Trophoblast cell (in vitro differentiated cells and primary cell): ENCODE data around the gene SYNC.

Source experiments
- DNase-seq, 2 donors: peaks; one replicate each; pipeline ENCODE4 v3.0.0-alpha.2; 2016
- H2AFZ ChIP-seq: 2 replicates; pipeline ENCODE4 v1.6.1; 2013; ENCODE audit warnings: low read length, moderate library complexity, mild to moderate bottlenecking; ENCODE audit not compliant: insufficient read depth, poor library complexity
- H2AK5ac ChIP-seq: 2 replicates; pipeline ENCODE4 v1.6.1; 2013; ENCODE audit warnings: mild to moderate bottlenecking, low read length
- H2BK120ac ChIP-seq: 2 replicates; pipeline ENCODE4 v1.6.1; 2013; ENCODE audit warnings: low read length, mild to moderate bottlenecking, moderate library complexity; ENCODE audit not compliant: insufficient read depth, poor library complexity
- H2BK12ac ChIP-seq: 2 replicates; pipeline ENCODE4 v1.6.1; 2013; ENCODE audit warnings: mild to moderate bottlenecking, low read length, moderate library complexity
- H2BK5ac ChIP-seq: 2 replicates; pipeline ENCODE4 v1.6.1; 2013; ENCODE audit warnings: low read length, low read depth, moderate library complexity, mild to moderate bottlenecking; ENCODE audit not compliant: poor library complexity
- H3K14ac ChIP-seq: 2 replicates; pipeline ENCODE4 v1.6.1; 2013; ENCODE audit warnings: mild to moderate bottlenecking, low read length
- H3K18ac ChIP-seq: 2 replicates; pipeline ENCODE4 v1.6.1; 2013; ENCODE audit warnings: mild to moderate bottlenecking, low read length
- H3K23ac ChIP-seq: 2 replicates; pipeline ENCODE4 v1.6.1; 2013; ENCODE audit warnings: low read length
- H3K27ac ChIP-seq: 2 replicates; pipeline ENCODE4 v1.5.1; 2013; ENCODE audit warnings: low read depth, mild to moderate bottlenecking, inconsistent platforms, low read length, moderate library complexity
- H3K27me3 ChIP-seq: 2 replicates; pipeline ENCODE4 v1.6.1; 2013; ENCODE audit warnings: inconsistent platforms, mild to moderate bottlenecking, low read length, moderate library complexity; ENCODE audit not compliant: insufficient read depth
- H3K36me3 ChIP-seq, 2 experiments: 1 replicate in 1 of 2; 2 replicates in 1 of 2; pipeline ENCODE4 v1.6.1; 2013; ENCODE audit warnings: low read length in 2 of 2, mild to moderate bottlenecking in 2 of 2, moderate library complexity in 1 of 2; ENCODE audit not compliant: insufficient read depth in 2 of 2, control insufficient read depth in 1 of 2
- H3K4ac ChIP-seq: 2 replicates; pipeline ENCODE4 v1.6.1; 2013; ENCODE audit warnings: low read depth, mild to moderate bottlenecking, low read length, moderate library complexity
- H3K4me1 ChIP-seq, 2 experiments: 1 replicate in 1 of 2; 2 replicates in 1 of 2; pipeline ENCODE4 v1.6.1; 2013; ENCODE audit warnings: low read length in 2 of 2, mild to moderate bottlenecking in 2 of 2, moderate library complexity in 1 of 2; ENCODE audit not compliant: insufficient read depth in 2 of 2, control insufficient read depth in 1 of 2
- H3K4me2 ChIP-seq: 2 replicates; pipeline ENCODE4 v1.6.1; 2013; ENCODE audit warnings: inconsistent platforms, mild to moderate bottlenecking, low read length, moderate library complexity
- H3K4me3 ChIP-seq: 2 replicates; pipeline ENCODE4 v1.5.1; 2013; ENCODE audit warnings: mild to moderate bottlenecking, low read depth, low read length, inconsistent platforms
- H3K79me1 ChIP-seq: one replicate; pipeline ENCODE4 v1.6.1; 2013; ENCODE audit warnings: low read length
- H3K79me2 ChIP-seq: 2 replicates; pipeline ENCODE4 v1.6.1; 2013; ENCODE audit warnings: low read length, mild to moderate bottlenecking; ENCODE audit not compliant: control insufficient read depth, insufficient read depth, poor library complexity
- H3K9ac ChIP-seq: 2 replicates; pipeline ENCODE4 v1.6.1; 2013; ENCODE audit warnings: mild to moderate bottlenecking, low read length
- H3K9me3 ChIP-seq: 2 replicates; pipeline ENCODE4 v1.6.1; 2013; ENCODE audit warnings: low read depth, mild to moderate bottlenecking, control low read depth, inconsistent platforms, low read length; ENCODE audit not compliant: insufficient read depth
- H4K12ac ChIP-seq: 2 replicates; pipeline ENCODE4 v1.6.1; 2013; ENCODE audit warnings: low read depth, mild to moderate bottlenecking, low read length, moderate library complexity
- H4K8ac ChIP-seq: 2 replicates; pipeline ENCODE4 v1.6.1; 2013; ENCODE audit warnings: low read depth, mild to moderate bottlenecking, low read length, moderate library complexity
- H4K91ac ChIP-seq: one replicate; pipeline ENCODE4 v1.6.1; 2013; ENCODE audit warnings: low read depth, mild to moderate bottlenecking, low read length, moderate library complexity
- WGBS: extraction: QIAGEN DNeasy Blood & Tissue Kit; methylation state at CpG from one replicate; pipeline ENCODE4 v1.1.7; 2013; ENCODE audit warnings: missing lambda C conversion rate; ENCODE audit not compliant: insufficient read length, insufficient coverage; ENCODE audit errors: extremely low coverage; 5-methylcytosine and 5-hydroxymethylcytosine counted together

Gene SYNC

DNA sequence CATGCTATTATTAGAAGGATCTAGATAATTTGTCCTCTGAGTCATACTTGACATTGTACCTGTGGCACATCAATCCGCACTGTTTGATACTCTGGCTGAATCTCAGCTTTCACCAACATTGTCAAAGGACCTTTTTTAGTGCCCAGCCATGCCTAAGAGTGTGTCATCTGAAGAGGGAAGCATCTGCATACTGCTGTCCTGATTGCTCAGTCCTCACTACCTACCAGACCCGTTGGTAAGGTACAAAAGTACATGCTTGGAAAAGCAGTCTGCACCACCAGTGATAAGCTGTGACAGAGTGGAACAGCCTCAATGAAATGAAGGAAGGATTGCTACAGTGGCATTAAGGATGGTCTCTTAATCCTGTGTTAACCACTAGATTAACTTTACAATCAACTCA is 17.1 kb downstream of the SYNC start:
- Histone ChIP-seq H3K9me3 (no peaks in the 10 kb centered on the region), H2BK5ac (no peak overlapping the region), H4K91ac (no peak overlapping the region), H3K4ac (no peak overlapping the region), H4K12ac (no peak overlapping the region), H3K27ac (no peak overlapping the region), H3K27me3 (no peaks in the 10 kb centered on the region), H3K9ac (no peak overlapping the region), H2AK5ac (no peak overlapping the region), H3K4me3 (no peak overlapping the region), H3K4me1 (no peaks in the 10 kb centered on the region), H4K8ac (no peak overlapping the region), H2AFZ (no peak overlapping the region), H3K14ac (no peak overlapping the region), H3K79me1 (no peaks in the 10 kb centered on the region), H2BK120ac (no peak overlapping the region), H2BK12ac (no peak overlapping the region), H3K4me2 (no peak overlapping the region), H3K23ac (no peak overlapping the region), H3K36me3 (peaks cover 7 to 28% of the 10 kb centered on the region in 2 experiments), H3K79me2 (no peaks in the 10 kb centered on the region), H3K18ac (no peak overlapping the region)
- WGBS = no CpG with 5 or more reads among the region's 2 CpGs
- no peak for DNase-seq

DNA sequence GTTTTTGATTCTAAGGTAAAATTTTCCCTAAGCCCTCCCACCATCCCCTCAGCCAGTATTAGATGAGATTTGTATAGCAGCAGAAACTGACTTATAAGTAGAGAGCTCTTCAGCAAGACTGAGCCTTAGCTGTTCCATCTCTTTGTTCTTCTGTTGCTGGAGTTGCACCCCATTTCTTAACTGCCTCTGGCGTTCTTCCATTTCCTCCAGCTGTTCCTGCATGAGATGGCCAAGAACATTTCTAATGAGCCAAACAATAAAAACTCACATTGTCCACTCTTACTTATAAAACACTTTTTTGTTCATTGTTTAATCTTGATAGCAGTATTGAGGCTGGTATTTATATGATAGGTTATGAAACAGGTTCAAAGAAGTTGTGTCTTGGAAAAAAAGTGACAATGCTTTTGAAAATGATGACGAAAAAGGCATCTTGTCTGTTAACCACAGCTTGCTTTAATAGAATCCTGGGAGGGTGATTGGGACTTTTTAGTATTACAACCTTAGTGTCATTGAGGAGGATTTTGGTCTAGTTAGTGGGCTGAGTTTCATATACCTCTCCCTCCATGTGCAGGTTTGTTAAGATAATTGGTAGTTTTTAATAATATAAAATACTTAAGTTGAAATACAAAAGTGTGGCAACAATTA is 18.3 kb downstream of the SYNC start:
- no peaks in the 10 kb centered on the region for H3K79me1 ChIP-seq
- H3K27ac ChIP-seq = no peak overlapping the region
- no peak overlapping the region for H3K14ac ChIP-seq
- H3K9ac ChIP-seq = no peak overlapping the region
- H2AK5ac ChIP-seq = no peak overlapping the region
- H3K23ac ChIP-seq = no peak overlapping the region
- WGBS = no CpG with 5 or more reads among the region's 2 CpGs
- no peak overlapping the region for H3K4me3 ChIP-seq
- H3K18ac ChIP-seq = no peak overlapping the region
- no peak overlapping the region for H2BK12ac ChIP-seq
- no peak overlapping the region for H2BK5ac ChIP-seq
- H4K8ac ChIP-seq = no peak overlapping the region
- H4K91ac ChIP-seq = no peak overlapping the region
- DNase-seq = no peak
- H3K9me3 ChIP-seq = no peaks in the 10 kb centered on the region
- no peak overlapping the region for H3K4ac ChIP-seq
- H3K4me1 ChIP-seq = no peaks in the 10 kb centered on the region
- H2BK120ac ChIP-seq = no peak overlapping the region
- H3K4me2 ChIP-seq = no peak overlapping the region
- peaks cover 7 to 28% of the 10 kb centered on the region in 2 experiments for H3K36me3 ChIP-seq
- H3K27me3 ChIP-seq = no peaks in the 10 kb centered on the region
- no peak overlapping the region for H2AFZ ChIP-seq
- no peak overlapping the region for H4K12ac ChIP-seq
- H3K79me2 ChIP-seq = no peaks in the 10 kb centered on the region

DNA sequence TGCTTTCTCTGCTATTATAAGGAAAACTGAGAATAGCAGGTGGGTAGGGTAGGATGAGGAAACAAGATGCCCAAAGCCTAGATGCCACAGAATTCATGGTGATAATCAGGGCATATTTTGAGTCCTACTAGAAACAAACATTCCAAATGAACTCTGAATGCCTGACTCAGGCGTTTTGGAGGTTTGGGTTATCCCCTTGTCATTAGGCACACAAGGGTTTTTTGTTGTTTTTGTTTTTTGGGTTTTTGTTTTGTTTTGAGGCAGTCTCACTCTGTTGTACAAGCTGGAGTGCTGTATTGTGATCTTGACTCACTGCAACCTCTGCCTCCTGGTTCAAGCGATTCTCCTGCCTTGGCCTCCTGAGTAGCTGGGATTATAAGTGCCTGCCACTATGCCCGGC is 19.2 kb downstream of the SYNC start:
- H2BK120ac ChIP-seq = no peak overlapping the region
- no peak overlapping the region for H2BK5ac ChIP-seq
- H3K79me1 ChIP-seq = no peaks in the 10 kb centered on the region
- no peak overlapping the region for H3K4me3 ChIP-seq
- no peak overlapping the region for H4K12ac ChIP-seq
- H4K8ac ChIP-seq = no peak overlapping the region
- no peak overlapping the region for H3K9ac ChIP-seq
- H3K14ac ChIP-seq = no peak overlapping the region
- H3K4ac ChIP-seq = no peak overlapping the region
- H3K36me3 ChIP-seq = peaks cover 11 to 34% of the 10 kb centered on the region in 2 experiments
- no peak overlapping the region for H3K27ac ChIP-seq
- H3K18ac ChIP-seq = no peak overlapping the region
- H3K9me3 ChIP-seq = no peaks in the 10 kb centered on the region
- no peak overlapping the region for H2AFZ ChIP-seq
- no peak overlapping the region for H2BK12ac ChIP-seq
- no peak overlapping the region for H3K23ac ChIP-seq
- H3K4me2 ChIP-seq = no peak overlapping the region
- no peak overlapping the region for H2AK5ac ChIP-seq
- DNase-seq = no peak
- no peaks in the 10 kb centered on the region for H3K27me3 ChIP-seq
- no peaks in the 10 kb centered on the region for H3K79me2 ChIP-seq
- no peak overlapping the region for H4K91ac ChIP-seq
- no peaks in the 10 kb centered on the region for H3K4me1 ChIP-seq
- WGBS = no CpG with 5 or more reads among the region's 3 CpGs

DNA sequence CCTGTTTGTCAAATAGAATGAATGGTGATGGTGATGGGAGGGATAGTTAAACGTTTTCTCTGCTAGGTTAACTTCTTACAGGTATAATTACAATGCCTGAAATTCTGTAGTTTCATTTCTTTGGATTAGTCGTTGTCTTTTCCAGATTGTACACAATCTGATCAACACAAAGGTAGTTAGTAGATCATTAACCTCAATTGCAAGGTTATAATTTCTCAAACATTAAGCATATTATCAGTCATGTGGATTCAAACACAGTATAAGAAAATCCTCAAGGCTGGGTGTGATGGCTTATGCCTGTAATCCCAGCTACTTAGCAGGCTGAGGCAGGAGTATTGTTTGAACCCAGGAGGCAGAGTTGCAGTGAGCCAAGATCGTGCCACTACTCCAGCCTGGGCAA is 20.6 kb downstream of the SYNC start:
- H3K4me2 ChIP-seq = no peak overlapping the region
- H2AK5ac ChIP-seq = no peak overlapping the region
- DNase-seq = no peak
- no peaks in the 10 kb centered on the region for H3K79me2 ChIP-seq
- no peak overlapping the region for H3K4me3 ChIP-seq
- no peak overlapping the region for H4K91ac ChIP-seq
- no peaks in the 10 kb centered on the region for H3K79me1 ChIP-seq
- H3K27ac ChIP-seq = no peak overlapping the region
- no peak overlapping the region for H3K9ac ChIP-seq
- no peak overlapping the region for H2BK5ac ChIP-seq
- H3K9me3 ChIP-seq = no peaks in the 10 kb centered on the region
- no peak overlapping the region for H4K12ac ChIP-seq
- no peaks in the 10 kb centered on the region for H3K4me1 ChIP-seq
- H2BK12ac ChIP-seq = no peak overlapping the region
- H2BK120ac ChIP-seq = no peak overlapping the region
- no peaks in the 10 kb centered on the region for H3K27me3 ChIP-seq
- H3K23ac ChIP-seq = no peak overlapping the region
- peaks cover 11 to 43% of the 10 kb centered on the region in 2 experiments for H3K36me3 ChIP-seq
- H3K18ac ChIP-seq = no peak overlapping the region
- H3K4ac ChIP-seq = no peak overlapping the region
- WGBS = no CpG with 5 or more reads among the region's 3 CpGs
- no peak overlapping the region for H3K14ac ChIP-seq
- H4K8ac ChIP-seq = no peak overlapping the region
- H2AFZ ChIP-seq = no peak overlapping the region
